ENCODE data around the gene SRGAP3. TPM values are rescaled to one million over a fixed set of nuclear protein-coding genes. Genes with fewer than 3 reads are reported as not detected.

The SRGAP3 gene
- total and polyA plus RNA-seq, 2 experiments from 2014 or later = 6.0 to 15.7 TPM

DNA sequence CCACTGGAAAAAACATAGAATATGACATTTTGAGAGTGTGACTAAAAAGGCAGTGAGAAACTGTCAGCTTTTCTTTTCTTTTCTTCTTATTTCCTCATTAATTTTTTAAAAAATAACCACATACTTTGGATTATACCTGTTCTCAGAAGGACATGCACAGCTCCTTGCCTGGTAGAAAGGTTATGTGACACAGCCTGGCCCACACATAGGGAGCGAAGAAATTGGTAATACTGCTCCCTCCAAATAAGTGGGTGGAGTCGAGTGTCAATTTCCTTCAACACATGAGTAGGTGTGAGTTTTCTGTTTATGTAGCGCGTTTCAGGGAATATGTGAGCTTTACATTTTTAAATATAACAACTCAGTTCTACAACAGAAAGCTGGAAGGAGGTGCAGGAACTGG lies 257.2 kb downstream of the SRGAP3 start:
- DNase-seq (ENCODE audit: low read depth in 1 of 2, low spot score in 1 of 2) = no peak
- H3K9me3 ChIP-seq (ENCODE audit: low read depth) = no peaks in the 10 kb centered on the region
- no peak overlapping the region for H3K4me3 ChIP-seq
- H3K4me1 ChIP-seq (ENCODE audit: low read depth) = peaks cover 14% of the 10 kb centered on the region
- H3K27ac ChIP-seq = no peak overlapping the region
- H3K36me3 ChIP-seq = no peaks in the 10 kb centered on the region
- no peaks in the 10 kb centered on the region for H3K27me3 ChIP-seq
- TF ChIP-seq, protein P1, sequence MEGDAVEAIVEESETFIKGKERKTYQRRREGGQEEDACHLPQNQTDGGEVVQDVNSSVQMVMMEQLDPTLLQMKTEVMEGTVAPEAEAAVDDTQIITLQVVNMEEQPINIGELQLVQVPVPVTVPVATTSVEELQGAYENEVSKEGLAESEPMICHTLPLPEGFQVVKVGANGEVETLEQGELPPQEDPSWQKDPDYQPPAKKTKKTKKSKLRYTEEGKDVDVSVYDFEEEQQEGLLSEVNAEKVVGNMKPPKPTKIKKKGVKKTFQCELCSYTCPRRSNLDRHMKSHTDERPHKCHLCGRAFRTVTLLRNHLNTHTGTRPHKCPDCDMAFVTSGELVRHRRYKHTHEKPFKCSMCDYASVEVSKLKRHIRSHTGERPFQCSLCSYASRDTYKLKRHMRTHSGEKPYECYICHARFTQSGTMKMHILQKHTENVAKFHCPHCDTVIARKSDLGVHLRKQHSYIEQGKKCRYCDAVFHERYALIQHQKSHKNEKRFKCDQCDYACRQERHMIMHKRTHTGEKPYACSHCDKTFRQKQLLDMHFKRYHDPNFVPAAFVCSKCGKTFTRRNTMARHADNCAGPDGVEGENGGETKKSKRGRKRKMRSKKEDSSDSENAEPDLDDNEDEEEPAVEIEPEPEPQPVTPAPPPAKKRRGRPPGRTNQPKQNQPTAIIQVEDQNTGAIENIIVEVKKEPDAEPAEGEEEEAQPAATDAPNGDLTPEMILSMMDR (IDR thresholded peaks at IDR 0.05; ENCODE audit: low read depth, low read length) = no peak

- DNase-seq (ENCODE audit: low read depth in 1 of 2, low spot score in 1 of 2) = peak in 1 of 2 donors; percentile 68
- TF ChIP-seq, protein P1 (IDR thresholded peaks at IDR 0.05; ENCODE audit: low read depth, low read length) = no peak
- H3K4me3 ChIP-seq = no peak overlapping the region
- no peaks in the 10 kb centered on the region for H3K27me3 ChIP-seq
- no peaks in the 10 kb centered on the region for H3K36me3 ChIP-seq
- H3K9me3 ChIP-seq (ENCODE audit: low read depth) = no peaks in the 10 kb centered on the region
- H3K4me1 ChIP-seq (ENCODE audit: low read depth) = peaks cover 14% of the 10 kb centered on the region
- H3K27ac ChIP-seq = no peak overlapping the region
Measured at GRCh38 chr3:8990266-8991215, 258.9 kb downstream of the SRGAP3 start.

DNA sequence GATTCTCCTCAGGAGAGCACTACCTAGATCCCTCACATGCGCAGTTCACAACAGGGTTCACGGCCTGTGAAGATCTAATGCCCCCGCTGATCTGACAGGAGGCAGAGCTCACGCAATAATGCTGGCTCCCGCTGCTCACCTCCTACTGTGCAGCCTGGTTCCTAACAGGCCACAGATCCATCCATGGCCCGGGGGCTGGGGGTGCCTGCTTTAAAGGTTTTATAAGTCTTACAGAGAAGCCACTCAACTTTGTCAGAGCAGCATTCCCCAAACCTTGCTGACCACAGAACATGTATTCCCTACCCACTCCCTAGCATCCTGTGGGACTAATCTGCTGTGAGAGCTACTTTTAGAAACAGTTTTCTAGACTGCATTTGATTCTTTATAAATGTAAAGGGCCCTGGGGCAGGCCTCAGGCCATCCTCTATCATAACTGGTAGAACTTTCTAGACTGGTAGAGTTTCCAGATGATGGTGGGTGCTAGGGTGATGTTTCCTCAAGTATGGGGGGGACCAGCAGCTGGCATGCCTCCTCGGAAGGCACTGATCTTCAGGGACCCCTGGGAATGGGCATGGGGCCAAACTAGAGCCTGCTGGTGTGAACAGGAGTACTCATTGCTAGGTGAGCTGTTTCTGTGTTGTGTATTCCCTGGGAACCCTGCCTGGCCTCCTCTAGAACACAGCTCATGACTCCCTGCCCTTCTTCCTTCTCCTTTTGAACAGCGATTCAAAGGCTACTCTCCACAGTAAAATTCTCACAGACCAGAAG lies 260.5 kb downstream of the SRGAP3 start:
- H3K27me3 ChIP-seq = no peaks in the 10 kb centered on the region
- peaks cover 14% of the 10 kb centered on the region for H3K4me1 ChIP-seq (ENCODE audit: low read depth)
- H3K36me3 ChIP-seq = no peaks in the 10 kb centered on the region
- TF ChIP-seq, protein P1 (IDR thresholded peaks at IDR 0.05; ENCODE audit: low read depth, low read length) = no peak
- DNase-seq (ENCODE audit: low read depth in 1 of 2, low spot score in 1 of 2) = no peak
- peak overlapping the region; percentile 72 for H3K27ac ChIP-seq
- no peak overlapping the region for H3K4me3 ChIP-seq
- H3K9me3 ChIP-seq (ENCODE audit: low read depth) = no peaks in the 10 kb centered on the region

GRCh38 chr3:8988384-8988655 lies 261.1 kb downstream of the SRGAP3 start:
- Histone ChIP-seq H3K27me3 (no peaks in the 10 kb centered on the region), H3K27ac (peak overlapping the region; percentile 72), H3K36me3 (no peaks in the 10 kb centered on the region), H3K4me3 (no peak overlapping the region), H3K4me1 (ENCODE audit: low read depth) (peaks cover 14% of the 10 kb centered on the region), H3K9me3 (ENCODE audit: low read depth) (no peaks in the 10 kb centered on the region)
- DNase-seq (ENCODE audit: low read depth in 1 of 2, low spot score in 1 of 2) = peak in 1 of 2 donors; percentile 51
- TF ChIP-seq, protein P1 (IDR thresholded peaks at IDR 0.05; ENCODE audit: low read depth, low read length) = no peak

- TF ChIP-seq, protein P1 (IDR thresholded peaks at IDR 0.05; ENCODE audit: low read depth, low read length) = peak; percentile 80
- peak overlapping the region; percentile 42 for H3K27ac ChIP-seq
- no peak overlapping the region for H3K4me3 ChIP-seq
- no peaks in the 10 kb centered on the region for H3K9me3 ChIP-seq (ENCODE audit: low read depth)
- peaks cover 14% of the 10 kb centered on the region for H3K4me1 ChIP-seq (ENCODE audit: low read depth)
- DNase-seq (ENCODE audit: low read depth in 1 of 2, low spot score in 1 of 2) = peak; percentile 74 to 82
- H3K36me3 ChIP-seq = no peaks in the 10 kb centered on the region
- no peaks in the 10 kb centered on the region for H3K27me3 ChIP-seq
Measured at GRCh38 chr3:8987645-8988383, 261.6 kb downstream of the SRGAP3 start.
